HT1080 (cell line): Measurements from ENCODE around the gene MRPL28. TPM values are rescaled to one million over a fixed set of nuclear protein-coding genes. Genes with fewer than 3 reads are reported as not detected.
"Not testable (repeated sequence)": the region's sequence is repeated elsewhere in the genome, so short reads cannot be mapped to it uniquely, and the experiment has no call there.

Experiments used
- DNase-seq: peaks from one replicate; pipeline ENCODE4 v3.0.0-alpha.2; 2015; ENCODE audit warnings: low read depth
- total RNA-seq: library from RNA; depleted of rRNA; stranded (reverse); fragments of >200 nt; shearing (Covaris generic); gene quantifications from 2 replicates; pipeline ENCODE4 v1.2.3, GENCODE V29; 2014

Gene MRPL28
- total RNA-seq, 1 experiment from 2014 or later = 206 TPM

DNA sequence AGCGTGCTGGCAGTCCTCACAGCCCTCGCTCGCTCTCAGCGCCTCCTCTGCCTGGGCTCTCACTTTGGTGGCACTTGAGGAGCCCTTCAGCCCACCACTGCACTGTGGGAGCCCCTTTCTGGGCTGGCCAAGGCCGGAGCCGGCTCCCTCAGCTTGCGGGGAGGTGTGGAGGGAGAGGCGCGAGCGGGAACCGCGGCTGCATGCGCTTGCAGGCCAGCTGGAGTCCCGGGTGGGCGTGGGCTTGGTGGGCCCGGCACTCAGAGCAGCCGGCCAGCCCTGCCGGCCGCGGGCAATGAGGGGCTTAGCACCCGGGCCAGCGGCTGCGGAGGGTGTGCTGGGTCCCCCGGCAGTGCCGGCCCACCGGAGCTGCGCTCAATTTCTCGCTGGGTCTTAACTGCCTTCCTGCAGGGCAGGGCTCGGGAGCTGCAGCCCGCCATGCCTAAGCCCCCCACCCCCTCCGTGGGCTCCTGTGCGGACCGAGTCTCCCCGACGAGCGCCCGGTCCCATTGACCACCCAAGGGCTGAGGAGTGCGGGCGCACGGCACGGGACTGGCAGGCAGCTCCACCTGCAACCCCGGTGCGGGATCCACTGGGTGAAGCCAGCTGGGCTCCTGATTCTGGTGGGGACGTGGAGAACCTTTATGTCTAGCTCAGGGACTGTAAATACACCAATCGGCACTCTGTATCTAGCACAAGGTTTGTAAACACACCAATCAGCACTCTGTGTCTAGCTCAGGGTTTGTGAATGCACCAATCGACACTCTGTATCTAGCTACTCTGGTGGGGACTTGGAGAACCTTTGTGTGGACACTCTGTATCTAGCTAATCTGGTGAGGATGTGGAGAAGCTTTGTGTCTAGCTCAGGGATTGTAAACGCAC, 29.0 kb downstream of the MRPL28 start:
- DNase-seq = not testable (repeated sequence)

DNA sequence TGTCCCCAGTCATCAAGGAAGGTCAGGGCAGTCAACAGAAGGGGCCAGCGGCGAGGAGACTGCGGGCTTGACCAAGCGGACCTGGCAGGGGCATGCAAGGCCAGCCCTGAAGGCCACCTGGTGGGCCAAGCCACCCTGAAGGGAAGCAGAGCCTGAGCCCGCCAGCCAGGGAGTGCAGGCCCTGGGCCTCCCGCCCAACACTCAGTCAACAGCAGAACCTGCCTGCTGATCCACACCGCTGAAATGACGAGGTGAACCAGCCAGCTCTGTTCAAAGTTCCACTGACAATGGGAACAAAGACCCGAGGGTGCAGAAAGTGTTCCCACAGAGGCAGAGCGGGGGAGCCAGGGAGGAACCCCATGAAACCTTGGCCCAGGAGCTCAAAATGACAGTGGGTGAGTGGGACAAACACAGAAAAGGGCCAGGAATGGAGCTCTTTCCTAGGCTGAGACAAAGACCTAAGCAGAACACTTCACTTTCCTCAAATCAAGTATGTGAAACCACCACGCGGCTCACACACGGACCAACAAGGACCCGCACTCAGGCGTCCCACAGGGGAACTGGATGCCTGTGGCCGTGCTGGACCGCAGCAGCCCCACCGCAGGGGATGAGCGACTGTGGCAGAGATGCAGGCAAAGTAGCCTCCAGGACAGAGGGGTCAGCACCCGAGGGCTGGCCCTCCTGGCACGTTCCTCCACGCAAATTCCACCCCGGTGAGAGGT, 29.8 kb downstream of the MRPL28 start:
- DNase-seq = no peak

DNA sequence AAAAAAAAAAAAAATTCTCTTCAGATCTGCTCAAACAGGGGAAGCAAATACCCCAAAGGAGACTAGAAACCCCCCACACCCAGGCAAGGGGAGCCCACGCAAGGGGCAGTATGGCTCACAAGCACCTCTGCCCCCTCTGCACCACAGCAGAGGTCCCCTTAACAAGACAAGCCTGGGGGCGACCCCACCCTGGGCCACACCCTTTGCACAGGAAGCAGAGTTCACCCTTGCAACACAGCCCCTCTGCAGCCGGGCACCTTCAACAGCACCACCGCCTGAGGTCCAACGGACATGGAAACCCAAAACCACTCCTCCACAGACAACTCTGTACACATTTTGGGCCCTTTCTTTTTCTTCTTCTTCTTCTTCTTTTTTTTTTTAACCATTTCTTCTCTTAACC, 30.7 kb downstream of the MRPL28 start:
- no peak for DNase-seq

DNA sequence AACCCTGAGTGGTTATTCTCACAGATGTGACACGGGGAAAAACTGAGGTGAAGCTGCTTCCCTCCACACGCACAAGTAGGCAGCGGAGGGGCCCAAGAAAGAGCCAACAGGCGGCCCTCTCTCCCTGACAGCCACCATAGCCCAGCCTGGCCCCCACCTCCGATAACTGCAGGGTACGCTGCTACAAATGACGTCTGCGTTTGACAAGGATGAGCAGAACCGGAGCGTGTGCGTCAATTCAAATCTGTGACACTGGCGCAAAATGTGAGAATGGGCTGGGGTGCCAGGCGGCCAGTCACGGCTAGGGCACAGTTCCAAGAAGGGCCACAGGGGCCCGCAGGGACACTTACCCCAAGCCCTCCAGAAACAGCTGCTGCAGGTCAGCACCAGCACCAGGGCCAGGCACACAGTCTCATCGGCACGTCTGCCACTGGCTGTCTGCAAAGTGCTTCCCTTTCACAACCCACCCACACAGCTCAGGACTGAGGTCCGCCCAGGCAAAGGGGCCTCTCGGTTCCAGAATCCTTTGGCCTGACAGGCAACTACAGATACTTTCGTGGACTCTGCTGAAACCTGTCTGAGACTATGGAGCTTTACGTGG, 32.3 kb downstream of the MRPL28 start:
- DNase-seq = no peak

DNA sequence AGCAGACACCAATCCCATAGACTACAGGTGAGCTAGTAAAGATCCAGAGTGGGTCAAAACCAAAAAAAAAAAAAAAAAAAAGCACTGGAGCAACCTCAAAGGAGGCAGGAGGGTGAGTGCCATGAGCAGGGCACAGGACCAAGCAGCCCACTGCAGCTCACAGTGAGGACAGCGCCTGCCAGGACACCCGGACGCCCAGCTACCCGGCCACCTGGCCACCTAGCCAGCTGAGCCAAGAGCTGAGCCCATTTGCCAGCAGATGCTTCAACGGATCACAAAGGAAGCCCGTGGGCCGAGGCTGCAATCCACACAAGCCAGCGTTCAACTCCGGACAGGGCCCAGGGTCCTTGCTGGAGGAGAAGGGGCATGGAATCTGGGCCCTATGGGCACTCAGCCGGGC, 32.9 kb downstream of the MRPL28 start:
- no peak for DNase-seq

DNA sequence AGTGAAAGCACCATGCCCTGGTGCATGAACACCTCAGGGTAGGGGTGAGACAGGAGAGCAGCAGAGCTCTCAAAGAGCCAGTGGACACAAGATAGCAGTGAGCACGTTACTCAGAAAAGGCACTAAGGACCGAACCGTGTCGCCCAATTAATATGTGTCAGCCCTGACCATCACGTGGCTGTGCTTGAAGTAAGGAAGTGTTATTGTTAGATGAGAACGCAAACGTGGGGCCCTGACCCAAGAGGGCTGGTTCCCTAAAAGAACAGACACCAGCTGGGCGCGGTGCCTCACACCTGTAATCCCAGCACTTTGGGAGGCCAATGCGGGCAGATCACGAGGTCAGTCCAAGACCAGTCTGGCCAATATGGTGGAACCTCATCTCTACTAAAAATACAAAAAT, 34.1 kb downstream of the MRPL28 start:
- no peak for DNase-seq

DNA sequence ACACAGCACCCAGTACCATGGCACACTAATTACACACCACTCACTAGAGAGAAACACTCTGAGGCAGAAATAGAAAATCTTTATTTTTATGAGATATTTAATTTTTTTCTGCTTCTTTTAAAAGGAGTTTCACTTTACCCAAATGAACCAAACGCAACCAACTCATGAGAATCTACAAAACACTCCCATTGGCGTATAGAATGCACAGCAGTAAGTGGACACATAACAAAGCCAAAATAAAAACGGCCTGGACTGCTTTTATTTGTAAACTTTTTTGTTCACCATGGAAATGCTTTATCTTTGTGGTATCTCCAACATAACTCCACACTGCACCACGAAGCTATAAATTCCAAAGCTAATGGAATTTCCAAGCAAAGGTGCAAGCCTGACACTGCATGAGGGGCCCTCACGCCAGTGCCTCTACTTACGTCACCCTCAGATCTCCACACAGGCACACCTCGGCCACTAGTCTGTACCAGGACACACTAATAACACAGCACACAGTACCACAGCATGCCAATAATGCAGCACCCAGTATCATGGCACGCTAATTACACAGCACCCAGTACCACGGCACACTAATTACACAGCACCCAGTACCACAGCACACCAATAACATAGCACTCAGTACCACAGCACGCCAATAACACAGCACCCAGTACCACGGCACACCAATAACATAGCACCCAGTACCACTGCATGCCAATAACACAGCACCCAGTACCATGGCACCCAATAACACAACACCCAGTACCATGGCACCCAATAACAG, 35.3 kb downstream of the MRPL28 start:
- DNase-seq = not testable (repeated sequence)

DNA sequence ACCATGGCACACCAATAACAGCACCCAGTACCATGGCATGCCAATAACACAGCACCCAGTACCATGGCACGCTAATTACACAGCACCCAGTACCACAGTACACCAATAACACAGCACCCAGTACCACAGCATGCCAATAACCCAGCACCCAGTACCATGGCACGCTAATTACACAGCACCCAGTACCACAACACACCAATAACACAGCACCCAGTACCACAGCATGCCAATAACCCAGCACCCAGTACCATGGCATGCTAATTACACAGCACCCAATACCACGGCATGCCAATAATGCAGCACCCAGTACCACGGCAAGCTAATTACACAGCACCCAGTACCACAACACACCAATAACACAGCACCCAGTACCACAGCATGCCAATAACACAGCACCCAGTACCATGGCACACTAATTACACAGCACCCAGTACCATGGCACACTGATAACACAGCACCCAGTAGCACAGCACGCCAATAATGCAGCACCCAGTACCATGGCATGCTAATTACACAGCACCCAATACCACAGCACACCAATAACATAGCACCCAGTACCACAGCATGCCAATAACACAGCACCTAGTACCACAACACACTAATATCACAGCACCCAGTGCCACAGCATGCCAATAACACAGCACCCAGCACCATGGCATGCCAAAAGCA, 36.0 kb downstream of the MRPL28 start:
- DNase-seq = not testable (repeated sequence)

DNA sequence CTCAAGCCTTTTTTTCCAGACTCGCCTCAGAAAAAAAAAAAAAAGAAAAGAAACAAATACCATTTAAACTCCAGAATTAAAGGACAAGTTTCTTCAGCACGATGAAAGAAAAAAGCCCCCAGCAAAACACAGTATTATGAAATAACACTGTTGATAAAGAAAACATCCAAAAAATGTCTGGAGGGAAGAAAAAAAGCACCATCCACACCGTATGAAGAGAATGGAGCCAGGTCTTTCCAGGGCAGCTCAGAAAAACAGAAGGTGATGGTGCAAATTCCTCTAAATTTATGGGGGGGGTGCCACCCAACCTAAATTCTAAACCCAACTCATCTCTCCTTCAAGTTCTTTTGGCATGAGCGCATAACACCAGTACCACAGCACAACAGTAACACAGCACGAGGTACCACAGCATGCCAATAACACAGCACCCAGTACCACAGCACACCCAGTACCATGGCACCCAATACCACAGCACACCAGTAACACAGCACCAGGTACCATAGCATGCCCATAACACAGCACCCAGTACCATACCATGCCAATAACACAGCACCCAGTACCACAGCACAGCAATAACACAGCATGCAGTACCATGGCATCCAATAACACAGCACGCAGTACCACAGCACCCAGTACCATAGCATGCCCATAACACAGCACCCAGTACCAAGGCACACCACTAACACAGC, 36.8 kb downstream of the MRPL28 start:
- DNase-seq = no peak

DNA sequence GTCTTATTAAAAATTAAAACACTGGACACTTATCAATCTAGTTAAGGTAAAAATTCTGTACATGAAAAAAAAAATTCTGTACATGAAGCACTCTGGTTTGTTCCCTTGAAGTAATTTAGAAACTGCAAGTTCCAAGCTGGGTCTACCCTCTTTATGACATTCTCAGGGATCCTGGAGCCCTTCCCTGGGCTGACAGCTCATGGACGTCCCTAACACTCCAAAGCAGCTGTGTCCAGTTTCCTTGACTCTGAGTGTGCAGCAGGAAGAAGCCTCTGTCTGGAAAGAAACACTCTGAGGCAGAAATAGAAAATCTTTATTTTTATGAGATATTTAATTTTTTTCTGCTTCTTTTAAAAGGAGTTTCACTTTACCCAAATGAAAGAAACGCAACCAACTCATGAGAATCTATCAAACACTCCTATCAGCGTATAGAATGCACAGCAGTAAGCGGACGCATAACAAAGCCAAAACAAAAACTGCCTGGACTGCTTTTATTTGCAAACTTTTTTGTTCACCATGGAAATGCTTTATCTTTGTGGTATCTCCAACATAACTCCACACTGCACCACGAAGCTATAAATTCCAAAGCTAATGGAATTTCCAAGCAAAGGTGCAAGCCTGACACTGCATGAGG, 39.0 kb downstream of the MRPL28 start:
- DNase-seq = not testable (repeated sequence)

DNA sequence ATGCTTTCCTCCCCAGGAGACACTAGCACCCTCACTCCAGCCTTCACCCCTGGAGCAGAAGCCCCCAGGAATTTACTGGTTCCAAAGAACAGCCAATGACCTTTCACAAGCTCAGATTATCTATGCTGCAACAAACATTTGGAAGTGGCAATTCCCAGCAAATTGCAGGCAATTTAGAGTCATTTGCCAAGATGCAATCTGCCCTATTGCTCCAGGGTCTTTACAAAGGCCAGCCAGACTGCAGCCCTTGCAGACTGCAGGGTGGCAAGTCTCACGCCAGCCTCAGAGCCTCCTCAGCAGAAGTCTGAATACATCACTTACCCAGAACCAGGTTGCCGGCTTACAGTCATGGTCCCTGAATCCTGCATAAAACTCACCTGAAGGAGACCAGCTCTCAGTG, 39.6 kb downstream of the MRPL28 start:
- no peak for DNase-seq

DNA sequence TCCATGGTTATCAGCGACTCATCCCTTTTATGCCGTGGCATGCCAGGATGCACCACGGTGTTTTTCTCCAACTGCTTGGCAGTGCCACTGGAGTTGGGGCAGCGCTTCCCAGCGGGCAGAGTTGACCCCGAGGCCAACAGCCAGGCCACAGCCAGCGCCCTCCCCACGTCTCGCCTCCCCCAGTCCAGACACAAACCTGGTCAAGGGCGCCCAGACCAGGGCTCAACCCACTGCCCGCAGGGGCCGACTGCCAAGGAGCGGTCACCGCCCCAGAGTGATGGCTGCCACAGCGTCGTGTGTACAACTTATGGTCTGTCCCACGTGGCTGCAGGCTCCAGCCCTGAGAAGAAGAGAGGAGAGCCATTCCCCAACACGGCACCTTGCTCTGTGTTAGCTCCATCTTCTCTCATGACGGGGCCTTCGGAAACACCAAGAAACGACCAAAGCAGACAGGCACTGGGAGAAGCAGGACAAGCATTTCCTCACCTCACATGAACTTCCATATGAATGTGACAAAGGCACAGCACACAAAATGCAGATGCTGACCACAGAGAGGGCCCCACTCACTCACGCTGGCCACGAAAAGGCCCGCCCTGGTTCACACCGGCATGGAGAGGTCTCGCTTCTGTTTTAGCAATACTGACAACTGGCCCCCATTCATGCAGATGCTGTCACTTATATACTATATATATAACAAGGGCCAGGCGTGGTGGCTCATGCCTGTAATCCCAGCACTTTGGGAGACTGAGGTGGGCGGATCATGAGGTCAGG, 44.8 kb downstream of the MRPL28 start:
- no peak for DNase-seq

DNA sequence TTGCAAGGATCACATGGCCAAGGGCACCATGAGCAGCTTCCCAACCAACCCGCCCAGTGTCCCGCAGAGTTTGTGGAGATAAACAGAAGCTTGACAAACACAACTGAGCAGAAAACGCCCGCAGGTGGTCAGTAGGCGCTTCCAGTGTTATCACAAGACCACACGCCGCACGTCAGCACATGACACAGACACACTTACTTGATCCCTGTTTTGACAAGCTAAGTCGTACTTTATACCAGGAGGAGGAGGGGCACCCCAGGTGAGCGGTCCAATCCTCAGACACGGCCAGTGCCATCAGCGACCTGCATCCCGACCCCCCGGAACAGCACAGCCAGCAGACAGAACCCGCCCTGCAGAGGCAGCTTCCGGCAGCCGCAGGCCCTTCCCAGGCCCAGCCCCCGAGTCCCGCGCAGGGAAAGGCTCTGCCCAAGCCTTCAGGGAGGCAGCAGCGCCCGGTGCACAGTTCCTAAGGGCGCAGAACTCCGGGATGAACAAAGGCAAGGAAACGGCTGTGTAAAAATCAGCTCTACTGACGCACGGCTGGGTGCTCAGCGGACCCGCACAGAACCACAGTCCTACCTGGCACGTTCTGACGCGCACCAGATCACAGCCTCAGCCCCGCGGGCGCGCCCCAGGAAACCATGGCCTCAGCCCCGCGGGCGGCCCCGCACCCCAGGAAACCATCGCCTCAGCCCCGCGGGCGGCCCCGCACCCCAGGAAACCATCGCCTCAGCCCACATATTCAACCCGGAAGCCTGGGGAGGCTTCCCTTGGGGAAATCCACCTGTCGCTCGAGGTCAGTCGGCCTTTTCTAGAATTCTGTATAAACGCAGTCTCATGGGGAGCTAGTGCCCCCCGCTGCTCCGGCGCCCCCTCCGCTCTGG, 45.6 kb downstream of the MRPL28 start:
- DNase-seq = no peak

DNA sequence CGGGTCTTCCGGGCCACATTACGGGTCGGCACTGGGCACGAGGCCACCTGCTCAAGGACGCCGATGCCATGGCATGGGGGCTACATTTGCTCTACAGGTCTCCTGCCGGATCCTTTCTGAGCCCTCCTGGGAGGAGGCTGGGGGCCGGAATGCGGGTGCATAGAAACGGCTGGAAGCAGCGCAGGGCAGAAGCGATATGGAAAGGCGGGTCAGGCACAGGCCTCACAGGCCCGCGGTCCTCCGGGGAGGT, 46.2 kb downstream of the MRPL28 start:
- no peak for DNase-seq

DNA sequence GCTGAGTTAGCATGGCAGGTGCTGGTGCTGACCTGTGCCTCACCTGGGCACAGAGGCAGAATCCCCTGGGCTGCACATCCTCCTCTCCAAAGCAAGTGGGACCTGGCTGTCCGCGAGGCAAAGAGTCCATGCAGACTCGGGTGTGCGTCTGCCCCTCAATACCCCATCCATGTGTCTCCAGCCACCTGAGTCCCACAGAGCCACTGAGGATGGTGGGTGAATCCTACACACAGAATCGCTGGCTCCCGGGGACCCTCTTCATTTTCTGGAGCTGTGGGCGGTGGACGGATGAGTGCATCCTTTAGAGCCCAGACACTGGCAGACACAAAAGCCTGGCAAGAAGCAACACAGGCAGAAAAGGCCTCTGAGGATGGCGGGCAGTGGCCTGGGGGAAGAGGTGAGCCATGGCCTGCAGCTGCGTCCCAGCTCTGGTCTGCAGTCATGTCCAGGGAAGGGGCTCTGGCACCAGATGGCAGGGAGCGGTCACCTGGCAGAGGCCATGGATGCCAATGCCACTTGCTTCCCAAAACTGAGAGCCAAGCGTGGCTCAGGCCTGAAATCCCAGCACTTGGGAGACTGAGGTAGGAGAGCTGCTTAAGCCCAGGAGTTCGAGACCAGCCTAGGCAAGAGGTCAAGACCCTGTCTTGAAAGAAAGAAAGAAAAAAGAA, 47.7 kb downstream of the MRPL28 start:
- no peak for DNase-seq

DNA sequence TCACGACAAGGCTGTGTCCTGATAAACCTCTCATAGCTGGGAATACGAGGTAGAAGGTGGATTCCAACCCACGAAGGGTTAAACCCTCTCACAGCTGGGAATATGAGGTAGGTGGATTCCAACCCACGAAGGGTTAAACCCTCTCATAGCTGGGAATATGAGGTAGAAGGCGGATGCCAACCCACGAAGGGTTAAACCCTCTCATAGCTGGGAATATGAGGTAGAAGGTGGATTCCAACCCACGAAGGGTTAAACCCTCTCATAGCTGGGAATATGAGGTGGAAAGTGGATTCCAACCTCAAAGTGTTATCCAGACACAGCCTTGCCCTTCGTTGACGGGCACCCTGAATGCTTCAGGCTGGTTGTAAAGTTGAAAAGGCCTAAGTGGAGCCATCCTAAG, 48.8 kb downstream of the MRPL28 start:
- no peak for DNase-seq

DNA sequence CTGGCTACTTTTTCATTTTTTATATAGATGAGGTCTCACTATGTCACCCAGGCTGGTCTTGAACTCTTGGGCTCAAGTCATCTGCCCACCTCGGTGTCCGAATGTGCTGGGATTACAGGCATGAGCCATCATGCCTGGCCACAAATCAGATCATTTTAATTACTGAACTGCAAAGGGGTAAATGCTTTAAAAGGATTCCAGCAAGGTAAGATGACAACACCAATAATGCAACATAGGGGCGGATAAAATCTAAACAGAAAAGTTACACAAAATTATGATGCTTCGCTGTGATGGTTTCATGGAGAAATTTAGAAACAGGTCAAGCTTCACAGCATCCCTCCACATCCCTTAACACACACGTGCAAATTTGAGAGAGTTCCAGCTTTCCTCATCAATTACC, 50.1 kb downstream of the MRPL28 start:
- DNase-seq = no peak

DNA sequence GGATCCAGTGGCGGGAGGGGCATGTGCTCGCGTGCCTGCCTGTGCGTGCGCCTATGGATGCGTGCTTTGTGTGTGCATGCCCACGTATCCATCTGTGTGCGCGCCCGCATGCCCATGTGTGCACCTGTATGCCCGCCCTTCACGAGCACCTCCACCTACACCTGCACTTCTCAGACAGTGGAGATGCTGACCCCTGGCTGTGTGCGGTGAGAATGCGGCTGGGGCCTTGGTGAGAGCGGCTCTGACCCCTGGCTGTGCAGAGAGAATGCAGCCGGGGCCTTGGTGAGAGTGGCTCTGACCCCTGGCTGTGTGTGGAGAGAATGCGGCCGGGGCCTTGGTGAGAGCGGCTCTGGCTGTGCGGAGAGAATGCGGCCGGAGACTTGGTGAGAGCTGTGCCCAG, 51.7 kb downstream of the MRPL28 start:
- DNase-seq = no peak
